HepG2 (cell line): Measurements from ENCODE around the gene VASH2. TPM values are rescaled to one million over a fixed set of nuclear protein-coding genes. Genes with fewer than 3 reads are reported as not detected.

ENCODE experiments used
- ATAC-seq: fragments of 200-7000 bp; cut with Tn5 transposase; 3 replicates; pipeline ENCODE4 v1.9.1; 2020; ENCODE audit warnings: mild to moderate bottlenecking, moderate library complexity
- BruUV-seq: library from RNA; stranded (reverse); fragments of 400-500 nt; replicated peaks from 2 replicates; lab custom pipeline; 2021; lab: Mats Ljungman, UMichigan
- CTCF ChIA-PET: fragments of 300-600 bp; formaldehyde crosslinking; extraction: SDS; loops from one replicate; lab custom pipeline; 2021; ENCODE audit warnings: low total read pairs, inconsistent platforms, low intra/inter-chr PET ratio; lab: Yijun Ruan, JAX
- POLR2A ChIA-PET: fragments of 350-600 bp; sonication (Branson Sonifier 250); formaldehyde crosslinking; loops from one replicate; lab custom pipeline; 2020; ENCODE audit warnings: antibody characterized with exemption, inconsistent platforms; lab: Yijun Ruan, JAX
- DNase-seq: peaks from one replicate; pipeline ENCODE4 v3.0.0-alpha.2; 2015; ENCODE audit warnings: low spot score
- FAIRE-seq: peaks from 3 replicates; lab custom pipeline; 2011; peaks lifted over from hg19 to GRCh38; lab: Jason Lieb, UNC
- H2AFZ ChIP-seq: one replicate; pipeline ENCODE4 v1.6.1; 2011; ENCODE audit warnings: low read length, inconsistent platforms
- H3K27ac ChIP-seq: fragments of 300-600 bp; 3 replicates; pipeline ENCODE4 v1.8.0; 2011; ENCODE audit warnings: mixed run types, mild to moderate bottlenecking, mixed read lengths, low read length, inconsistent platforms; ENCODE audit not compliant: insufficient read depth; ENCODE audit errors: extremely low read length
- H3K27me3 ChIP-seq, 2 experiments: fragments of 200-600 bp in 1 of 2; 2 replicates in 1 of 2; 3 replicates in 1 of 2; pipeline versions ENCODE4 v1.6.0 to v1.8.0; 2011; ENCODE audit warnings: low read length in 2 of 2, mild to moderate bottlenecking in 2 of 2, moderate library complexity in 2 of 2, inconsistent platforms in 1 of 2; ENCODE audit not compliant: insufficient read depth in 2 of 2, control insufficient read depth in 1 of 2
- H3K36me3 ChIP-seq, 2 experiments: fragments of 200-600 bp in 1 of 2; replicated peaks in 1 of 2; 2 replicates in 1 of 2; 3 replicates in 1 of 2; pipeline versions ENCODE4 v1.5.1 to v1.8.0; 2011; ENCODE audit warnings: low read length in 2 of 2, inconsistent platforms in 1 of 2; ENCODE audit not compliant: insufficient read depth in 2 of 2, control insufficient read depth in 1 of 2
- H3K4me1 ChIP-seq: 2 replicates; pipeline ENCODE4 v1.5.1; 2012; ENCODE audit warnings: low read length, inconsistent platforms; ENCODE audit not compliant: insufficient read depth
- H3K4me2 ChIP-seq: 2 replicates; pipeline ENCODE4 v1.6.0; 2011; ENCODE audit warnings: low read depth, low read length, inconsistent platforms
- H3K4me3 ChIP-seq, 3 experiments: fragments of 200-600 bp in 1 of 3; sonication (generic), shearing (Covaris generic) in 1 of 3; replicated peaks in 1 of 3; 2 replicates each; pipeline ENCODE4 v1.5.1; 2011 to 2016; ENCODE audit warnings: low read length in 3 of 3, inconsistent platforms in 2 of 3, low read depth in 2 of 3, mild to moderate bottlenecking in 2 of 3, control low read depth in 1 of 3, mixed read lengths in 1 of 3; ENCODE audit not compliant: insufficient read depth in 1 of 3
- H3K79me2 ChIP-seq: one replicate; pipeline ENCODE4 v1.6.1; 2011; ENCODE audit warnings: low read length, inconsistent platforms; ENCODE audit not compliant: insufficient read depth
- H3K9ac ChIP-seq: 2 replicates; pipeline ENCODE4 v1.6.0; 2011; ENCODE audit warnings: mild to moderate bottlenecking, low read depth, low read length, inconsistent platforms; ENCODE audit not compliant: insufficient read depth
- H3K9me3 ChIP-seq: 2 replicates; pipeline ENCODE4 v1.5.1; 2012; ENCODE audit warnings: mild to moderate bottlenecking, low read length
- H4K20me1 ChIP-seq: 2 replicates; pipeline ENCODE4 v1.6.0; 2011; ENCODE audit warnings: inconsistent platforms, mild to moderate bottlenecking, low read length, moderate library complexity; ENCODE audit not compliant: insufficient read depth
- BCL6 ChIP-seq: IDR thresholded peaks from 2 replicates; pipeline ENCODE4 v1.6.1; 2016; ENCODE audit warnings: missing genetic modification reagents, missing compliant biosample characterization
- BRCA1 ChIP-seq: sonication (generic); formaldehyde crosslinking; IDR thresholded peaks from 2 replicates; pipeline ENCODE4 v1.4.0; 2020; ENCODE audit warnings: missing genetic modification reagents
- EED ChIP-seq: sonication (generic); formaldehyde crosslinking; IDR thresholded peaks from 2 replicates; pipeline ENCODE4 v1.5.0; 2020; ENCODE audit warnings: mild to moderate bottlenecking, missing genetic modification reagents
- FOXO1 ChIP-seq: sonication (generic); formaldehyde crosslinking; IDR thresholded peaks from 2 replicates; pipeline ENCODE4 v1.4.0; 2020; ENCODE audit warnings: missing genetic modification reagents
- GABPB1 ChIP-seq: IDR thresholded peaks from 2 replicates; pipeline ENCODE4 v1.6.1; 2016; ENCODE audit warnings: mild to moderate bottlenecking, missing genetic modification reagents, moderate library complexity, missing compliant biosample characterization
- HIC2 ChIP-seq: sonication (generic); formaldehyde crosslinking; IDR thresholded peaks from 2 replicates; pipeline ENCODE4 v1.9.0; 2022; ENCODE audit warnings: low read depth, missing genetic modification reagents
- MAZ ChIP-seq, 2 experiments: sonication (generic) in 1 of 2; formaldehyde crosslinking in 1 of 2; IDR thresholded peaks; 2 replicates each; pipeline versions ENCODE4 v1.5.0 to v1.6.1; 2012 to 2020; ENCODE audit warnings: low read depth in 2 of 2, mild to moderate bottlenecking in 2 of 2, borderline replicate concordance in 1 of 2, improper control_type of control experiment in 1 of 2, low read length in 1 of 2, missing genetic modification reagents in 1 of 2, moderate library complexity in 1 of 2
- TERF1 ChIP-seq: sonication (generic); formaldehyde crosslinking; IDR thresholded peaks from 2 replicates; pipeline ENCODE4 v1.8.0; 2022; ENCODE audit warnings: mild to moderate bottlenecking, missing genetic modification reagents, moderate library complexity
- ZBTB38 ChIP-seq: sonication (generic); formaldehyde crosslinking; IDR thresholded peaks from 2 replicates; pipeline ENCODE4 v1.5.1; 2020; ENCODE audit warnings: mild to moderate bottlenecking, missing genetic modification reagents
- ZFY ChIP-seq: sonication (generic); formaldehyde crosslinking; IDR thresholded peaks from 2 replicates; pipeline ENCODE4 v1.4.0; 2020; ENCODE audit warnings: missing genetic modification reagents
- ZNF18 ChIP-seq: sonication (generic); formaldehyde crosslinking; IDR thresholded peaks from 2 replicates; pipeline ENCODE4 v1.8.0; 2022; ENCODE audit warnings: mild to moderate bottlenecking, missing genetic modification reagents; ENCODE audit not compliant: insufficient replicate concordance
- ZNF740 ChIP-seq: sonication (generic); formaldehyde crosslinking; IDR thresholded peaks from 2 replicates; pipeline ENCODE4 v1.4.0; 2020; ENCODE audit warnings: missing genetic modification reagents
- ZNF883 ChIP-seq: sonication (generic); formaldehyde crosslinking; IDR thresholded peaks from 2 replicates; pipeline ENCODE4 v1.5.1; 2020; ENCODE audit warnings: mild to moderate bottlenecking, missing genetic modification reagents; ENCODE audit errors: not compliant biosample characterization
- ZSCAN5A ChIP-seq: sonication (generic); formaldehyde crosslinking; IDR thresholded peaks from 2 replicates; pipeline ENCODE4 v1.8.0; 2022; ENCODE audit warnings: mild to moderate bottlenecking, missing genetic modification reagents, borderline replicate concordance
- WGBS: methylation state at CpG from one replicate; pipeline ENCODE4 v1.1.6; 2017; ENCODE audit warnings: low lambda C conversion rate; 5-methylcytosine and 5-hydroxymethylcytosine counted together
- in situ Hi-C: cut with HindIII; loops from 2 replicates; pipeline ENCODE4 v1.10.0; 2017; ENCODE audit warnings: low pct_unique_long_range_greater_than_20kb; ENCODE audit not compliant: extremely low pct_ligation_motif_present
- intact Hi-C: fragments of 100-400 bp; cut with micrococcal nuclease; formaldehyde crosslinking; loops from one replicate; pipeline ENCODE4 v1.10.0; 2022; ENCODE audit not compliant: unreplicated experiment
- polyA plus RNA-seq, 8 experiments: library from polyadenylated mRNA; depleted of rRNA in 3 of 8; stranded (reverse) in 7 of 8; unstranded in 1 of 8; fragments of >200 nt; fragmentation: Illumina TruSeq in 4 of 8; extraction: Trizol in 4 of 8; gene quantifications; 2 replicates each; pipeline versions ENCODE4 v1.2.1 to v1.2.3, GENCODE V29; 2011 to 2016; ENCODE audit warnings: low read depth in 4 of 8, missing spikeins in 1 of 8, mixed read lengths in 1 of 8; ENCODE audit not compliant: insufficient read depth in 1 of 8
- total RNA-seq, 5 experiments: library from RNA; depleted of rRNA; stranded (reverse); fragments of >200 nt; fragmentation: Illumina TruSeq; extraction: Trizol; gene quantifications; 2 replicates each; pipeline ENCODE4 v1.2.3, GENCODE V29; 2016; ENCODE audit warnings: low read depth in 1 of 5

Gene VASH2
- total and polyA plus RNA-seq, 2 of the 13 experiments (the other 11 are each of a cell fraction or from before 2014, with no cell fraction given) = 0.44 to 1.00 TPM

GRCh38 chr1:212916481-212917133 lies 33.7 kb upstream of the VASH2 start:
- CTCF ChIA-PET = no interaction called here
- Histone ChIP-seq H3K79me2 (no peaks in the 10 kb centered on the region), H3K9ac (no peak overlapping the region), H2AFZ (peak overlapping the region; percentile 44), H3K9me3 (no peaks in the 10 kb centered on the region), H3K4me1 (peaks cover 43% of the 10 kb centered on the region), H3K4me3 (peak overlapping the region in 2 of 3 experiments; percentile 28 to 52; a peak in 5 of 6 replicates), H3K27me3 (peaks cover 0 to 14% of the 10 kb centered on the region in 2 experiments; a peak in 1 of 5 replicates), H4K20me1 (no peaks in the 10 kb centered on the region), H3K27ac (no peak overlapping the region), H3K36me3 (no peaks in the 10 kb centered on the region), H3K4me2 (peak overlapping the region; percentile 65)
- ATAC-seq (peak; percentile 81), DNase-seq (peak; percentile 50), FAIRE-seq (no peak)
- 36% methylated on average over 14 of the region's 23 CpGs for WGBS
- in situ Hi-C loops (no loop called here), intact Hi-C loops (loop anchor here (10.0 kb wide), 1 partner anchor 102 kb away; no protein-coding TSS in a partner anchor)
- POLR2A ChIA-PET = interaction anchor here (0.6 kb wide), 1 partner anchor 167 kb away, joined by 3 read pairs; no protein-coding TSS in a partner anchor
- no TSS peak for BruUV-seq
- TF ChIP-seq ZNF18 (CRISPR knock-in tag) = no peak
- TF ChIP-seq GABPB1 (CRISPR knock-in tag) = 0 out of 2 replicates have a peak, but pooled peaks have one; percentile 22
- 0 out of 2 replicates have a peak, but pooled peaks have one; percentile 43 for TF ChIP-seq MAZ (IDR thresholded peaks at IDR 0.05; ENCODE audit: borderline replicate concordance, low read depth, low read length)
- no peak for TF ChIP-seq MAZ (CRISPR knock-in tag; IDR thresholded peaks at IDR 0.05; ENCODE audit: low read depth)
- TF ChIP-seq BCL6 (CRISPR knock-in tag) = peak; percentile 81
- TF ChIP-seq ZNF883 = no peak
- TF ChIP-seq EED (CRISPR knock-in tag) = peak; percentile 31; the same call in 1 of the 2 replicates
- TF ChIP-seq ZSCAN5A = no peak
- no peak for TF ChIP-seq ZBTB38
- 0 out of 2 replicates have a peak, but pooled peaks have one; percentile 46 for TF ChIP-seq BRCA1
- no peak for TF ChIP-seq HIC2 (CRISPR knock-in tag)
- TF ChIP-seq FOXO1 (CRISPR knock-in tag) = no peak
- no peak for TF ChIP-seq ZNF740 (CRISPR knock-in tag)
- peak; percentile 39; the same call in 1 of the 2 replicates for TF ChIP-seq ZFY
- TF ChIP-seq TERF1 (CRISPR knock-in tag) = no peak
